NCI-H187 treated with DMSO at 0.1 percent for 48 hours (cell line): ENCODE results near the gene SLC39A10.

Experiments used
- DNase-seq: peaks from one replicate; lab custom pipeline; 2025; lab: John Stamatoyannopoulos, UW

Gene SLC39A10

GRCh38 chr2:195727106-195727505, 70.1 kb downstream of the SLC39A10 start:
- no peak for DNase-seq

DNA sequence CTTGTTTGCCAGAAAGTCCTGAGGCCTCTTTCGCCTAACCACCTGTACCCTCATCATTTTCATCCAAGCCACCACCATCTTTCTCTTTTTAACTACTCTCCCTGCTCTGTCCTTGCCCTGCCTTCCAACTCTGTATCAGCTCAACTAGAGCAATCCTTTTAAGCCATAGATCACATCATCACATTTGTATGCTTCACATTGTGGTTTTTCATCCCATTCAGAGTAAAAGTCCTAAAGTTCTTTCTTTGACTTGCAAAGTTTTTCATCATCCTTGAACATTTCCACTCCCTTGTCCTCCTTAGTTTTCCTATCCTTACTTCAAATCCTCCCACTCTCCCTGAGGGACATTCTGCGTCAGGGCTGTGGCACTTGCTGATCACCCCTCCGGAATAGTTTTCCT, 73.9 kb downstream of the SLC39A10 start:
- DNase-seq: no peak

DNA sequence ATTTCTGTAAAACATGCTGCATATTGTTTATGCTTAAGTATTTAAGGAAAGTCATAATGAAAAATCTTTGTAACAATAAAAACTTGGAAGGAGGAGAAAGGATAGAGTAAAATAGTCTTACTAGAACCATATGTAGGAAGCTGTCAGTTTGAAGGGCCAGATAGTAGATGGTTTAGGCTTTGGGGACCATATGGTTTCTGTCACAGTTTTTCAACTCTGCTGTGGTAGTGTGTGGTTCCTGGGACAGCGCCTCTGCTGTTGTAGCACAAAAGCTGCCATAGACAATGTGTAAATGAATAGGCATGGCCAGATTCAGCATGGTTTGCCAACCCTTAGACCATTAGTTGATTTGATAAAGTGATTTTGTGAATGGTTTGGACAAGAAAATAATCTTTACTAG, 75.5 kb downstream of the SLC39A10 start:
- DNase-seq: no peak

DNA sequence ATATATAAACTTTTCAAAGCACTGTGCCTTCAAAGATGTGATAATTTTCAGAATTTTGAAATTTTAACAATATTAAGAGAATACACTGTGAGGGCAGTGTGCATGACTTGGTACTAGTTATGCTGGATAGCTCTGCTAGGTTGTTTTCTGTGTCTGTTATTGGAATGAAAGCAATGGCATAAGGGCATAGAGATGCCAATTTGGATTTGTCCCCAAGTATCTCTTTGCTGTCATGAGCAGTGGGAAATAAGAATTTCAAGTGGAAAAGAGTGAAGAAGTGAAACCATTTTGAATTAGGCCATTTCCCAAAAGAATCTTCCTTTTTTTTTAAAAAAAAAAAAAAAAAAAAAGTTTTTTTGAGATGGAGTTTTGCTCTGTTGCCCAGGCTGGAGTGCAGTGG, 76.8 kb downstream of the SLC39A10 start:
- DNase-seq: no peak

- no peak for DNase-seq
Measured at GRCh38 chr2:195734395-195734794, 77.4 kb downstream of the SLC39A10 start.

- no peak for DNase-seq
Measured at GRCh38 chr2:195734931-195735330, 77.9 kb downstream of the SLC39A10 start.

DNA sequence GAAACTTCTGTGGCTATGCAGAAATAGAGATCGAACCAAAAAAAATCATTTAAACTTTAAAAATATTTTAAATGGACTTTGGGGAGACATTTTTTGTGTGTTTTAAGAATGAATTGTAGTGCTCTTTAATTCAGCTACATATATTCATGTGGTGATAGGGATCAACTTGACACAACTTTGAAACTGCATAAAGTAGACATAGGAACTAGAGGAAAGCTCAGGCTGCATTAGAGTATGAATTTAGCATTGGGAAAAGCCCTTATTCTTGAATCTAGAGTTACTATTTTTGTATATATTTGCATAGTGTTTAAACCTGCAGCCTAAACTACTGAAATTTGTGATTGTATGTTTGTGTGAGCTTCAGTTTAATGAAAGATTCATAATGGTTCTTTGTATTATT, 78.3 kb downstream of the SLC39A10 start:
- no peak for DNase-seq

- DNase-seq: no peak
Measured at GRCh38 chr2:195737511-195738325, 80.7 kb downstream of the SLC39A10 start.

- no peak for DNase-seq
Measured at GRCh38 chr2:195741191-195741590, 84.2 kb downstream of the SLC39A10 start.

DNA sequence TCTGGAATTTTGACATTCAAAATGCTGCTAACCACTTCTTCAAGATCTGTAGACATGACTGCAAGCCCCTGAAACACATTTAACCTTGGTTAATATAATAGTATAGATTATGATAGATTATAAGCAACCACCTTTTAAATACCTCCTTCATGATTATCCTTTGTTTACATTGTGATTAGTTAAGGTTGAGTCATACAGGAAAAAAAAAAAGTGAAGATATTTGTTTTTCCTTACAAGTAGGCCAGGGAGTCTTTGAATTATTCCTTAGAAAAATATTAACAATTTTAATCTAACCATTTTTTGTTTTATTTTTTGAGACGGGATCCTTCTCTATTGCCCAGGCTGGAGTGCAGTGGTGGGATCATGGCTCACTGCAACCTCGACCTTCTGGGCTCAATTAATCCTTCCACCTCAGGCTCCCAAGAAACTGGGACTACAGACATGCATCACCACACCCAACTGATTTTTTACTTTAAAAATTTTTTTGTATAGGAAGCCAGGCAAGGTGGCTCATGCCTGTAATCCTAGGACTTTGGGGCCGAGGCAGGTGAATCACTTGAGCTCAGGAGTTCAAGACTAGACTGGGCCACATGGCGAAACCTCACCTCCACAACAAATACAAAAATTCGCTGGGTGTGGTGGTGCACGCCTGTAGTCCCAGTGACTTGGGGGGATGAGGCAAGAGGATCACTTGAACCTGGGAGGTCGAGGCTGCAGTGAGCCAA, 99.4 kb downstream of the SLC39A10 start:
- no peak for DNase-seq

- no peak for DNase-seq
Measured at GRCh38 chr2:195758846-195759245, 101.8 kb downstream of the SLC39A10 start.

DNA sequence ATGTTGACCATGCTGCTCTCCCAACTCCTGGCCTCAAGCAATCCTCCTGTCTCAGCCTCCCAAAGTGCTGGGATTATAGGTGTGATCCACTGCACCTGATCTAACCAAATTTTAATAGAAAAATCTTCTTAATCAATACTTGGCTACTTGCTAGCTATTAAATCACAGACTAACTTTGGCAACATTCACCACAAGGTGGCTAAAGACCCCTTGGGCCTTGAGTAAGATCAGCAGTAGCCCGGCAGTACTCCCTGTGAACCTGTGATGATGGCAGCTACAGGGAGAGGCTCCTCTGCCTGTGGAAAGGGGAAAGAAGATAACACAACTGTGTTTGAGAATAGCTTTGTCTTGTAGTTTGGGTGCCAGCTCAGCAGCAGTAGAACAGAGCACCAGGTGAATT, 102.9 kb downstream of the SLC39A10 start:
- DNase-seq: no peak

- DNase-seq: no peak
Measured at GRCh38 chr2:195763866-195764265, 106.8 kb downstream of the SLC39A10 start.

GRCh38 chr2:195766691-195767090, 109.7 kb downstream of the SLC39A10 start:
- DNase-seq: no peak

DNA sequence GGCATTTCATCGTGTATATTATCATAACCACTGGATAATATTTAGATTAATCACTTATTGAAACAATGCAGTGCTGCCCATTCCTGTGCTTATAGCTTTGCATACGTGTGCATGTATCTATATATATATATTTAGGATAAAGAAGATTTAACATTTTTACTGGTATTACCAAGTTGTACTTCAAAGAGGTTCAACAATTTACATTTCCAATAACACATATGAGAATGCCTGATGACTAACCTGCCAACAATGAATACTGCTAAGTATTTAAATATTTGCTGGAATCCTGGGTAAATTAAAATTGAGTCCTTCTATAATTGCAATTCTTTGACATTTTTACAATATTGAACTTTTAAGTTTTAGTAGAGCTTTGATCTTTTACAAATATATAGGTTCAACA, 111.4 kb downstream of the SLC39A10 start:
- DNase-seq: no peak

- DNase-seq: no peak
Measured at GRCh38 chr2:195769975-195770374, 112.9 kb downstream of the SLC39A10 start.

DNA sequence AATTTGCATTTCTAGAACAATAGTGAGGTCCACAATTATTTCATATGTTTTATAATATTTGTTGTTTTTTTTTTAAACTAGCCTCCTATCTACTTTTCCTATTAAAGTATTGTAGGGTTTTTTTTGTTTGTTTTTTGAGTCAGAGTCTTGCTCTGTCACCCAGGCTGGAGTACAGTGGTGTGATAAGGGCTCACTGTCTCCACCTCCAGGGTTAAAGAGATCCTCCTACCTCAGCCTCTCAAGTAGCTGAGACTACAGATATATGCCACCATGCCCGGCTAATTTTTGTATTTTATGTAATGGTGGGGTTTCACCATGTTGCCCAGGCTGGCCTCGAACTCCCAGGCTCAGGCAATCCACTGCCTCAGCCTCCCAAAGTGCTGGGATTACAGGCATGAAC, 122.5 kb downstream of the SLC39A10 start:
- DNase-seq: no peak

DNA sequence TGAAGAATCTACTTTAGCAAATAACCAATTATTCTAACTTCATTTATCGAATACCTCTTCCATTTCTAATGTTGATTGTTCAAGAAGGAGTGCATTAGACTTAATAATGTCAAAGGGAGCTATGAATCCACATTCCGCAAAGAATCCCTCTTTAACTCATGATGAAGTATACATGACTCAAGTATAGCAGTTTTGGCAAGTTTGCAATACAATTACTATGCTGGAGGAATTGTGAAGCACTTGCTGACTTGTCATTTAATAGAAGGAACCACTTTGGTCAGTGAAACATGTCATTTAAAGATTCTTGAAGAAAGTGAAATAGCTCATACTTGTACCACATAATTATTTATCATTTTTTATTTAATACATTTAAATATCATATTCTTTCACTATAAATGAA, 125.1 kb downstream of the SLC39A10 start:
- no peak for DNase-seq
